AG20443 (cell line): ENCODE results near the gene RPS6KA2.
"Not testable (repeated sequence)": the region's sequence is repeated elsewhere in the genome, so short reads cannot be mapped to it uniquely, and the experiment has no call there.

ENCODE experiments used
- DNase-seq: peaks from one replicate; pipeline ENCODE4 v3.0.0; 2012; ENCODE audit warnings: low spot score, mixed read lengths

Gene RPS6KA2

GRCh38 chr6:166529586-166529985, 97.5 kb downstream of the RPS6KA2 start:
- DNase-seq, result no peak

GRCh38 chr6:166529058-166529457, 98.0 kb downstream of the RPS6KA2 start:
- DNase-seq, result not testable (repeated sequence)

- DNase-seq, result no peak
These were observed 99.2 kb downstream of the RPS6KA2 start for GRCh38 chr6:166527849-166528248.

- no peak for DNase-seq
These were observed 100.1 kb downstream of the RPS6KA2 start for GRCh38 chr6:166526937-166527336.

GRCh38 chr6:166525567-166525966, 101.5 kb downstream of the RPS6KA2 start:
- DNase-seq, result no peak

GRCh38 chr6:166523782-166524559, 103.1 kb downstream of the RPS6KA2 start:
- DNase-seq, result no peak

- no peak for DNase-seq
These were observed 105.9 kb downstream of the RPS6KA2 start for GRCh38 chr6:166520905-166521834.

GRCh38 chr6:166516251-166516884, 110.7 kb downstream of the RPS6KA2 start:
- no peak for DNase-seq

- DNase-seq, result peak; percentile 94
These were observed 111.8 kb downstream of the RPS6KA2 start for GRCh38 chr6:166515072-166515810.

GRCh38 chr6:166514196-166514595, 112.9 kb downstream of the RPS6KA2 start:
- DNase-seq, result peak; percentile 26

- DNase-seq, result no peak
These were observed 114.5 kb downstream of the RPS6KA2 start for GRCh38 chr6:166512567-166512966.

GRCh38 chr6:166511316-166511715, 115.7 kb downstream of the RPS6KA2 start:
- DNase-seq, result no peak

GRCh38 chr6:166509193-166509592, 117.9 kb downstream of the RPS6KA2 start:
- DNase-seq, result no peak

GRCh38 chr6:166508726-166509125, 118.3 kb downstream of the RPS6KA2 start:
- DNase-seq, result no peak

- no peak for DNase-seq
These were observed 119.1 kb downstream of the RPS6KA2 start for GRCh38 chr6:166507809-166508564.

GRCh38 chr6:166507380-166507779, 119.7 kb downstream of the RPS6KA2 start:
- DNase-seq, result no peak

- DNase-seq, result no peak
These were observed 121.7 kb downstream of the RPS6KA2 start for GRCh38 chr6:166505133-166505905.

- no peak for DNase-seq
These were observed 123.0 kb downstream of the RPS6KA2 start for GRCh38 chr6:166504100-166504499.

GRCh38 chr6:166503167-166503744, 123.8 kb downstream of the RPS6KA2 start:
- DNase-seq, result no peak

GRCh38 chr6:166502453-166502852, 124.6 kb downstream of the RPS6KA2 start:
- no peak for DNase-seq
